NCI-H2196 treated with DMSO at 0.1 percent for 48 hours (cell line): ENCODE measurements around the gene KCNMB2.
"Not testable (repeated sequence)": the region's sequence is repeated elsewhere in the genome, so short reads cannot be mapped to it uniquely, and the experiment has no call there.

Experiments used
- DNase-seq: peaks from one replicate; lab custom pipeline; 2025; ENCODE audit not compliant: unreplicated experiment; lab: John Stamatoyannopoulos, UW

Gene KCNMB2

DNA sequence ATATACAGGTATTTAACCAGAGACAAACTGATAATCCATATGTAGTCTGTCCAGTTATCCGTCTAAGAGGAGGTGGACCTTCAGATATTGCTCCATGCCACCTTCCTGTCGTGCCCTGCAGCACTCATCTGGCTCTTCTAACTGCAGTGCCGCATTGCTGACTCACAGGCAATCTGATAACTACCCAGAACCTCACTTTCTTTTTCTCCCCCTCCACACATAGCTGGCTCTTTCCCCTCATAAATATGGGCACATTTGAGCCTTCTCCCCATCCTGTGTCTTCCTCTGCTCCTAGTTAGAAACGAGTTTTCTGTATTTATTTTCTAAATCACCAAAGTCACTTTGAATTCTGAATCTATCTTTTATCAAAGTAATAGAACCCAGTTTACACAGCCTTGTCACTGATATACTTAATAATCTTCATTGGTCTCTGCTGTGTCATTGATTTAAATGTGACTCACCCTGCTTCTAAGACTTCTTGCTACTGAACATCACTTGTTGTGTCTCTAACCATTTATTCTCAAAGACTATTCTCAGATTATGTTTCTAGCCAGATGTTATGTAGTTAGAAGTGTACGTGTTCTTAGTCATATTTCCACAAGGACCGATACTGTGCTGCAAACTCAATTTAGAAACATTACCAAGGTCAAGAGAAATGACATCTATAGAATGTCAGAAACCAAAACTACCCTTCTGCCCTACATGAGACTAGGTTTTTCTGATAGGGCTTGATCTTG lies 17.4 kb upstream of the KCNMB2 start:
- no peak for DNase-seq

DNA sequence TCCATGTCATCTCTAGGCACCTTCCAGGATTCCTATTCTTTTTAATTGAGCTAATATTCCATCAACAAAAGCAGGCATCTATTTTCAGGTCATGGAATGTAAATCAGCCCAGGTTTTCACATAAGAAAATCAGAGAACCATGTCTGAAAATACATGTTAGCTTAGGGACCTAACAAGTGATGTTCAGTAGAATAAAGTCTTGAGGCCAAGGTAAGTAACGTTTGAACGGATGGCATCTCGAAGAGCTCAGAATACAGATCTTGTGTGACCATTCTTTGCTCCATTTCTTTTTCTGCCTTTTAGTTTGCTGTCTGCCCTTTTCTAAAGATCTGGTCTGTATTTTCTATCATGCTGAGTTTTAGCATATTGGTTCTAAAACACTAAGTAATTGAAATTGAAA lies 16.5 kb upstream of the KCNMB2 start:
- DNase-seq, result no peak

DNA sequence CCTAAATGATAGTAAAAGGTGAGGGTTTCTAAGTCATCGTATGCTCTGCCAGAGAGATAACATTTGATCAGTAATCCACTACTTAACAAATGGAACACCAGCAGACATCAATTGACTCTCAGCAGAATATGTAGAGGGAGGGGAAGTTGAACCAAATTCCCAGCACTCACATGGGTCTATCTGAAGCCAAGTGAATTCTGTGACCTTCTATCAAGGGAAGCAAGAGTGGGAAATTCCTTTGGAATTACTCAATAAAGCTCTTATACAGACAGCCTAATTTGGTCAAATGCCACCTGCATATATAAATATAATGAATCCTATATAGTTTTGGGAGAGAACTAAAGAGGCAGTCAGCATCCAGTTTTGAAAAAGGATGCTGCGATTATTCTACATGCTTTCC lies 15.8 kb upstream of the KCNMB2 start:
- DNase-seq, result no peak

DNA sequence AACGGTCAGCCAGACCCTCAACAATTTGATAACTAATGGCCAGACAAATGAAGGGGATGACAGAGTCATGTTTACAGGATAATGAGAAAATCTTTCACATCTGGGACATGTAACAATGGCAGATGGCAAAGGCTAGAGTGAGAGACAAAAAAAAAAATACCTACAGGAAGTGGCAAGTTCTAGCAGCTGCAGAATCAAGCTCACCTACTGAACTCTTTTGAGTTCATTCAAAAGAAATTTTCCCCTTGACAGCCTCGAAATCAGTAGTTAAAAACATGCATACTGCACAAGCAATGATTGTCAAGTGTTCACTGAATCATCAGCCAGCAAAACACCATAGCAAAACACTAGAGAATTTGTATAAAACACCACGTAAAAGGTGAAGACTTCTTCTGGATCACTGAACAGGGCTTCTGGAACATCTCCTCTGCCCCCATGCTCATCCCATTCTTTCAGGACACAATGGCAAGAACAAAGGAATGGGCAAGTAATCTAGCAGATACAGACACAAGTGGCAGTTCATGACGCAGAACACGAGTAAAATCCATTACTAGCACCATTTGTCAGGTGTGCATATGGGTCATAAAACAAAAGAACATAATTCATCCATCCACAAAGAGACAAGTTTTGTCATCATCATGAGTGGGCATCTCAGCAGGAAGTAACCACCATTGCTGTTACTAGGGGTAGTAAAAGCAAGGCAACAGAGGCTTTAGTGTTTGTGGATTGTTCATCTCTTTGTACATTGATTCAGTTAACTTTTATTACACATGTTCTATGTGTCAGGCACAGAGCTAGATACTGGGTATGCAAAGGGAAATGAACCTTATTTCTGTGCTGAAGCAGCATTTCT lies 13.8 kb upstream of the KCNMB2 start:
- no peak for DNase-seq

DNA sequence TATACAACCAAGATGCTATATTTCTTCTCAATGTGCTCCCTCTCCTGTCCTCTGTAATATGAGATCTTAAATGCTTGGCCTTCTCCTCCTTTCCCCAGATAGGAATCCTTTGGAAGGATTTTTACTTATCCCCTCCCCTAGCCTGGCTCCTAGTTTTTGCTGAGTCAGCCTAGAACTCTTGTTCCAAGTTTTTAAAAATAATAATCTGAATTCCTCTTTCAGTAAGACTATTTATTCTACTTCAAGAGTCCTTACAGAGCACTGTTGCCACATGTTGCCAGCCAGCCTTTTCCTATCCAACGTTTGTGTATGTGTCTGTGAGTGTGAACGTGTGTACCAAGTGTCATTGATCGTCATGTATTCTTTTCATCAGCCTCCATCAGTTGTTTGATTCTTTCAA lies 11.0 kb upstream of the KCNMB2 start:
- DNase-seq, result no peak

DNA sequence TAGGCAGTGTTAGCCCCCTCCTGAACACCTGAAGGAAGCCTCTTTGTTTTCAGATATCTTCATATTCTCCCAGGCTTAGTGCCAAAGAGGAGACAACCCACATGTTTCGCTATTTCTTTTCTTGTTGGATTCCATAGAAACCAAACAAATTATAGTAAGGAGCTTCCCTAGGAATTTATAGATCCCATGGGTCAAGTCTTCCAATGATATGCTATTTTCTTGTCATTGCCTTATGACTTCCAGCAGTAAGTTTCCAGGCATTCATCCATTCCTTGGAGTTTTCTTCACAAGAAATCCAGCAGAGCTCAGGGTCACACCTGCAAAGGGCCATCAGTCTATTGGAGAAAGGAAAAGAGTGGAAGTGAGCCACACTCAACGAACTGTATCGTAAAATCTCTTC lies 9.9 kb upstream of the KCNMB2 start:
- no peak for DNase-seq

DNA sequence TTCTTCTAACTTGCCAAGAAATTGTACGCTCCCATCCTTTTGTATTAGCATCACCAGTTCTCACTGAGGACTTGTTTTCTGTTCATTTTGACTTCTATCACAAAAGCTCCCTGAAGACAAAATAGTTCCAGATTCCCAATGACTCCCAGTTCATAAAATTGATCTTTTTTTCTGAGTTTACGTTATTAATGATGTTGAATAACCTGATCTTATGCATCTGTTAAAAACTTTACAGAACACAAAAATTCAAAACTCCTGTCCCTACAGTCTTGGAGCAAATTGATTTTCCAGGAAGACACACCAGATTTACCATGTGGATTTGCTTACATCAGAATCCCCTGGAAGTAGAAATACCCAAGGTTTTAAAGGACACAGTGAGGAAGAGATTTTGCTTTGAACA lies 8.3 kb upstream of the KCNMB2 start:
- DNase-seq, result no peak

DNA sequence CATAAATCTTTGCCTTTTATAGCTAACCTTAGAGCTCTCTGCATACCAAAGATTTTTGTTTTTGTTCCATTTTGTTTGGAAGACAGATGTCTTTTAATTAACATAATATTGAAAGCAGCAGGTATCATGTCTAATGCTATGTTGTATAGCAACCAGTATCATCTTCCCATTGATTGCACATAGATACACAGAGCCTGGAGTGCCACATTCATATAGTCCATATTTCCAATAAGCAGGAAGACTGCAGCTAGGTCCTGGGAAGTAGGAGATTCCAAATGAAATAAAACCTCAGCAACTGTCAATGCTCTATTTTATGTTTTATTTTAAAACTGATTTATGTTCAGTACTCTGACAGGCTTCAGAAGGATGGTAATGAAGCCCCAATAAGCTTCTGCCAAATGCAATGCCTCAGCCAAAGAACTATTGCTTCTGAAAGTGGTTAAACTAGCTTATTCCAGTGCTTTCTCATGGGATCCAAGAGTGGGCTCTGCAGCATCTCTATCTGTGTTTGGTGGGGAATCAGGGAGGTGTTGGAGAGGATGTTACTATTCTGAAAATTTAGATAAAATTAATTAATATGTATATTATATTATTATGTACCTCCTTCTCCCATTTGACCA lies 6.5 kb upstream of the KCNMB2 start:
- DNase-seq, result no peak

DNA sequence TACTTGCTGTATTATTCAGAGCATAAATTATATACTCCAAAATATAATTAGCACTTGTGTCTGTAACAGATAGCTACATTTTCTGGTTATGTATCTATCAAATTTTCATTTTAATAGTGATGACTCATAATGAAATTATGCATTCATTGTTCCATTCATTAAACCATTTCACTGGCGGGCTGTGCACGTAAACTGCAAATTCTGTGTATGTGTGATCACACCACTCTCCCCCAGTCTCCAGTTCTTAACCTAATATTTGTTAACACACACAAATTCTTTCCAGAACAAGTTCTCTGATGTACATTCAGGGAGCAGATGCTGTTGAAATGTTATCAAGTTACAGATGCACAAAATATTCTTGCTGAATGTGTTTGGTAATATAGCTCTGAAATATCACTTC lies 3.8 kb upstream of the KCNMB2 start:
- no peak for DNase-seq

DNA sequence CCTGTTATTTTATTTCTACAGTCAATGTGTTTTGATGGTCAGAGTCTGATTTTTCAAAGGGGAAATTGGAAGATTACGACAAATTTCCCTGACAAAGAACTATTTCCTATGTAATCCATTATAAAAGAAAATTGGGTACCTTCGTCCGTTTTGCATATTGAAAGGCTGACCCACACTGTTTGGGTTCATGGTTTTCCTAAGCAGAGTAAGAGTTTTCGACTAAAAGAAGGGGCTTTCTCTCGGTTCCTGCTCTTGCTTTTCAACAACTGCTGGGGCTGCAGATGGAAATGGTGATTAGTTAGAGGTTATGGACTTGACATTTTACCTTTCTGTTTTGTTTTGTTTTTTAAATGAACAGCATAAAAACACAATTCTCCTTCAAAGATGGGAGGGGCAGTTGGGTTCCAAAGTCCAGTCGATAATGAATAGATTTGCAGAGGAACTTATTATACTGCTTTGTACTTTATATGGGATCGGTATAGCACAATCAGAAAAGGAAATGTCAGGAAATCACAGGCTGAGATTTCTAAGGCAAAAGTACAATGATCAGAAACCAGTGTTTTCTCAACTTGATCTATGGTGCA lies 978 bp downstream of the KCNMB2 start:
- no peak for DNase-seq

DNA sequence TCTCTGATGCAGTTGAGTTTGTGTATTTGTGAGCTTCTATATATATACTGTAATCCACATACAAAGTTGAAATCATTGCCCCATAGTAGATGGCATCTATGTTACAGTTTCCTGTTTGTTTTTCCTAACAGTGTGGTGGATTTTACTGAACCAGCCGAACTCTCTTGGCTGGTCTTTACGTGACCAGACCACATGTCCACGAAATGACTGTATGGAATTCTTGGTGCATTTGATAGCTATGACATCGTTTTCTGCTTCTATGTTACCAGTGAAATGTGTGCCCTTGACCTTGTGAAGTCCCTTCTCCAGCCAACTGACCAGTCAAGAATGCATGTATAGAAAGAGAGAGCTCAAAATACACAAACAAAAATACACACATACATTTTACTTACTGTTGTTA lies 1.8 kb downstream of the KCNMB2 start:
- no peak for DNase-seq

DNA sequence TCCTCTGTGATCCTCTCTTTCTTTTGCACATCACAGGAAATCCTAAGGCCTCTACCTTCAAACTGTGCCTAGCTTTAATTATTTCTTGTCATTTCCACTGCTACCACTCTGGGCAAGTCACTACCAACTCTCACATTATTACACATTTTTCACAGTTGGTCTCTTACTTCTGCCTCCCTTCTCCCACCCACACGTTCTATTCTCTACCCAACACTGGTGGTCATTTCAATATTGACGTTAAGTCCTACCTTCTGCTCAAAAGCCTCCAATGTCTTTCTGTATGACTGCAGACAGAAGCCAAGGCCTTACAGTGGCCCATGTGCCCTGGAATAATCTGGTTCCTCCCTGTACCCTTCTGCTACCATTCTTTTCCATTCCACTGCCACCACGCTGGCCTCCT lies 3.9 kb downstream of the KCNMB2 start:
- DNase-seq, result no peak

DNA sequence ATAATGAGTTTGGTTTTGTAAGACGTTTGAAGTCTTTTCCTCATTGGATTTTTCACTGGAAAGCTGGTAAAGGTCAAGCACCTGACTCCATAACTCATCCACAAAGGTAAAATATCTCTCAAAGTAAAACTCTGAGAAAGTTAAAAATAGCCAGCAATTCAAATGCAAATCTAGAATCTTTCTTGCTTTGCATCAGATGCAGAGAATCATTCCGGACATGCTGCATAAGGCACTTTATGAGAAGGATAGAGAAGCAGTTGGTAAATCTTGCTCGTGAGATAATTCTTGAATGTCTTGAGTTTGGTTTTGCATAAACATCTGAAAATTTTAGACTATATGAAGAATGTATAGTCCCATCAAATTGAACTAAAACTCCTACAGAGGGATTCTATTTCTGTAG lies 9.1 kb downstream of the KCNMB2 start:
- DNase-seq, result no peak

DNA sequence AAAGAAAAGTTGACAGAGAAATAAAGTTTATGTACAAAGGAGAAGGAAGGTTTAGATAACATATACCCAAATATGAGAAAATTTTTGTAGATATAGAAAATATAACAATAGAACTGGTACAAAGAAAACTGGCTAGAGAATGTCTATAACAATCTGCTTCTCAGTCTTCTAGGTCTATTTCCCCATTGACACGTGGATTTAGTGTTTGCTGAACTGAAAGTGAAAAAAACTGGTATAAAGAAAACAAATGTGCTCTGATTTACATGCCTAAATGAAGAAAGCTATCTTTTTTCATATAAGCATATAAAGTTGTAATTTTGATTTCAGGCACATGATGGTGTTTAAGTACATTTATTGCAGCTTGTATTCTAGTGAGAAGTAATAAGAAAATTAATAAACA lies 9.8 kb downstream of the KCNMB2 start:
- no peak for DNase-seq

DNA sequence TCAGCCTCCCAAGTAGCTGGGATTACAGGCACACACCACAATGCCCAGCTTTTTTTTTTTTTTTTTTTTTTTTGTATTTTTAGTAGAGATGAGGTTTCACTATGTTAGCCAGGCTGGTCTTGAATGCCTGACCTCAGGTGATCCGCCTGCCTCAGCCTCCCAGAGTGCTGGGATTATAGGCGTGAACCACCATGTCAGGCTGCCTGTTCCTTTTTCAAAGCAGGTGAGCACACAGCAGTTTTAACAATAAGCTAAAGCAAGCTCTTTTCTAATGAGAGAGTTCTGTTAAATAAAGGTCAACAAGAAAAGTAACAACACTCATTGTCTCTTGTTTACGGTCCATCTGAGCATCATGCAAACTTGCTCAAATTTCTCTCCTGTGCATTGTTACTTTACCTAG lies 13.2 kb downstream of the KCNMB2 start:
- DNase-seq, result not testable (repeated sequence)

DNA sequence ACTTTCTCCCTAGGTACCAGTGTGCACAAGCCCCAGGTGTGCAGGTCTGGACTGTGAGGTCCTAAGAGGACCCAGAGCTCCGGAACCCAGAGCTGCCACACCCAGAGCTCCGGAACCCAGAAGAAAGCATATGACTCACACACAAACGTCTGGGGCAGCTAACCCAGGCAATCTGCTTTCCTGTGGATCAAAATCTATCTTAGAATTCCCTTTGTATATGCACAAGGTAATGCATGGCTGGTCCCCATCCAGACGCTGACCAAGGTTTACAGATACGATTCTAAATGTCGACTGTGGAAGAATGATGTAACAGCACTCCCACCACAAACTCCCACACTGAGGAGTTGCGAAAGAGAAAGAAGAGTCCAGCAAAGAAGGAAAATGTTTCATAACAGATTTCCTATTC lies 15.7 kb downstream of the KCNMB2 start:
- DNase-seq, result no peak

DNA sequence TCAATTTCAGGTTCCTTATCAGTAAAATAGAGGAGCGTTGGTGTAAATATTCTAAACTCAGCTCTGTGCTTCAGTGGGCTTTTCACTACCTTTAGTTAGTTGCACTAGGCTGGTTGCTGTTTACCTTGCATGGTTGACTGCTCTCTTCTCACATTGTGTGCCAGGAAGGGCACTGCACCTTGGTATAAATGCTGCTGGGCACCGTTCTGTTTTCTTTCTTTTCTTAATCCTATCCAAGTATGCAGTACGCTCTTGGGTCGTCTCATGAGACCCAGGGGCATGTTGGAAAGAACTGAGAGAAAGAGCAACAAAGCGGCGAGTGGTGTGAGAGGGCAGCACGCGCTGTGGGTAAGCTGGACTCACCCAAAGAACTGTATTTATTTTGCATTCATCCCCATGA lies 22.4 kb downstream of the KCNMB2 start:
- no peak for DNase-seq

DNA sequence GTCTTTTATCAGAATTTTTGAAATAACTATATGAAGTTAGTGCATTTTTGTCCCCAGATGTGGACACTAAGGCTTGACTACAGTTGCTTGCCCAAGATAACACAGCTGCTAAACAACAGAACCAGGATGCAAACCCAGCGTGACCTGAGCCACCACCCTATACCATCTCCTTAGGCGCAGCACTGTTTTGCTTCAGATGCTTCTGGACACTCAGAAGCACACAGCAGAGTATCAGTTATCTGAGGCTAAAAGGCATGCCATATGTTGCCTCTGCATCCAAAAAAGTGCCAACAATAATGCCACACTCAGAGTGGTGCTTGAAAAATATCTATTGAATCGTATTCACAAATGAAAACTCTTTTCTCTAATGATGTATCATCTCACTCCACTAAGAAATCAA lies 24.5 kb downstream of the KCNMB2 start:
- no peak for DNase-seq

DNA sequence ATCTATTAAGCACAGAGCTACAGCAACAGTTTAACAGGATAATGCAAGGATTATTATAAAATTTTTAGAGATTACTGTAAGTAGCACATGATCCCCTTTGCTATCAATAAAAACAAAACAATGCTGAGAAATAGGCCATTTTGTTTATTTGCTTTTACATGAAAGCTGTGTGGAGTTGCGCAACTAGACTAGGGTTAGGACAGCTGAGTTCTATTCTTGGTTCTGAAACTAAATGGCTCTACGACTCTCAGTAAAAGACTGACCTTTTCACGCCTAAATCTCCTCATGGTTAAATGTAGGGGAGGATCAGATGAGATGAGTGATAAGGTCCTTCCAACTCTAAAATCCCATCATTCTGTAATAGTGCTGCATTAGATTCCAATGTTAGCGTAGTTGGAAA lies 25.0 kb downstream of the KCNMB2 start:
- DNase-seq, result no peak

DNA sequence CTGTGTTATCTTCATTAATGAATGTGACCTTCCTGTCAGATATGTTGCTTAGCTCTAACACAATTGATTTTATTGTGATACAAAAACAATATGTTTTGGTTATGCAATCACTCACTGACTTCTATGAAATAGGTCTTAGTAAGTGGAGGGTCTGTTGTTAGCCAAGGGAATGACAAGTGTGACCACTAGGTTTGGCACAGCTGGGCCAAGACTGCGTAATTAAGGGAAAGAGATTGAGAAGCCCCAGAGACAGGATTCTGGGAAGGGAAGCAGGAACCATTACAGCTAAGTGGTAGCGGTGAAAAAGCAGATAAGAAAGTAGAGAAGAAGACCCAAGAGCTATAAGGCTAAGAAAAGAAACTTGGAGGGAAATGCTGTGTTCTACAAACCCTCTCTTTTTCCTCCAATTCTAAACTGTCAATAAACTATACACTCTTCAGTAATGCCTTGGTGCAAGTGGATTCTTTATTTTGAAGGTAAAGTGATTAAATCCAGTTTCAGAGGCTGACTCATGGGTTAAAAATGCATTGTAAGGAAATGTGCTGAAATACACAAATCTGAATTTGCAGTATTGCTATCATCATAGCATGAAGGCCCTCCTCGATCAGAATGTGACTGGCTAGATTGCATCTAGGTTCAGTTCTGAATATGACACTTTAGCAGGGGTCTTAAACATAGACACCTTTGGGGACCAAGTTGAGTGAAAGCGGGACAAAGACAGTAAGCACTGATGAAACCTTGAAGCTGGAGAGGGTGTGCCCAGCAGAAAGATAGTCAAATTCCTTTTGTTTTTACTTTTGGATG lies 26.1 kb downstream of the KCNMB2 start:
- no peak for DNase-seq

DNA sequence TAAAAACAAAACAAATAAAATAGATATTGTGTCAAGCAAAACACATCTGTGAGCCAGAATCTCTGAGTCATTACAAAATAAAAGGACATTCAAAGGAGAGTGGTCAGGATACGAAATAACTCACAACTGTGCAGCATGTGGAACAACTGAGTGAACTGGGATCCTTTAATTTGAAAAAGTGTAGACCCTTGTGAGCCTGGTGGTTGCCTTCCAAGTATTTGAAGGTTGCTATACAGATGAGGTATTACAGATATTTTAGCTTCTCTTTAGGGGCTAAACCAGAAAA lies 26.7 kb downstream of the KCNMB2 start:
- no peak for DNase-seq
